GM23338 (cell line): ENCODE data around the gene CTNNA1. TPM values are rescaled to one million over a fixed set of nuclear protein-coding genes. Genes with fewer than 3 reads are reported as not detected.

ENCODE experiments used
- ATAC-seq: fragments of 200-7000 bp; cut with Tn5 transposase; 3 replicates; pipeline ENCODE4 v1.9.1; 2020
- DNase-seq: peaks from one replicate; pipeline ENCODE4 v3.0.0-alpha.2; 2015; ENCODE audit warnings: low spot score
- H2AFZ ChIP-seq: fragments of 200-600 bp; sonication (generic); 2 replicates; pipeline ENCODE4 v1.8.0; 2016; ENCODE audit warnings: antibody characterized with exemption, mild to moderate bottlenecking, moderate library complexity
- H3F3A ChIP-seq: fragments of 200-600 bp; sonication (generic); replicated peaks from 2 replicates; pipeline ENCODE4 v1.8.0; 2017; ENCODE audit warnings: antibody characterized with exemption, mixed run types, low read depth
- H3K27ac ChIP-seq: fragments of 200-600 bp; sonication (generic); 2 replicates; pipeline ENCODE4 v1.6.1; 2016; ENCODE audit warnings: low read depth
- H3K27me3 ChIP-seq: fragments of 200-600 bp; sonication (generic); 2 replicates; pipeline ENCODE4 v1.8.0; 2016; ENCODE audit warnings: mild to moderate bottlenecking, mixed run types, moderate library complexity; ENCODE audit not compliant: insufficient read depth
- H3K36me3 ChIP-seq: fragments of 200-600 bp; sonication (generic); 2 replicates; pipeline ENCODE4 v1.8.0; 2016; ENCODE audit warnings: mild to moderate bottlenecking; ENCODE audit not compliant: insufficient read depth
- H3K4me1 ChIP-seq: fragments of 200-600 bp; sonication (generic); 2 replicates; pipeline ENCODE4 v1.8.0; 2016; ENCODE audit warnings: mild to moderate bottlenecking, moderate library complexity; ENCODE audit not compliant: insufficient read depth
- H3K4me2 ChIP-seq: fragments of 200-600 bp; sonication (generic); 2 replicates; pipeline ENCODE4 v1.7.1; 2017; ENCODE audit warnings: mixed run types
- H3K4me3 ChIP-seq: fragments of 200-600 bp; sonication (generic); 2 replicates; pipeline ENCODE4 v1.6.1; 2016; ENCODE audit warnings: mixed run types
- H3K79me2 ChIP-seq: fragments of 200-600 bp; sonication (generic); replicated peaks from 2 replicates; pipeline ENCODE4 v1.8.0; 2017; ENCODE audit warnings: mild to moderate bottlenecking; ENCODE audit not compliant: insufficient read depth
- H3K9me2 ChIP-seq: fragments of 200-600 bp; sonication (generic); 2 replicates; pipeline ENCODE4 v1.8.0; 2017; ENCODE audit not compliant: insufficient read depth
- H4K20me1 ChIP-seq: fragments of 200-600 bp; sonication (generic); replicated peaks from 2 replicates; pipeline ENCODE4 v1.8.0; 2017; ENCODE audit warnings: mild to moderate bottlenecking; ENCODE audit not compliant: insufficient read depth
- H3K27ac Mint-ChIP-seq: 2 replicates; pipeline ENCODE4 v1.8.0; 2020; ENCODE audit warnings: inconsistent platforms, mild to moderate bottlenecking, moderate library complexity, mixed read lengths
- H3K27me3 Mint-ChIP-seq: 3 replicates; pipeline ENCODE4 v1.8.0; 2022; ENCODE audit warnings: low read depth, mild to moderate bottlenecking, moderate library complexity, mixed read lengths, inconsistent platforms; ENCODE audit not compliant: insufficient read depth, poor library complexity
- H3K36me3 Mint-ChIP-seq: 3 replicates; pipeline ENCODE4 v1.8.0; 2021; ENCODE audit warnings: low read depth, mild to moderate bottlenecking, inconsistent platforms, moderate library complexity, mixed read lengths
- H3K4me1 Mint-ChIP-seq: 3 replicates; pipeline ENCODE4 v1.8.0; 2020; ENCODE audit warnings: mild to moderate bottlenecking, inconsistent platforms, mixed read lengths
- H3K4me3 Mint-ChIP-seq: 3 replicates; pipeline ENCODE4 v1.8.0; 2021; ENCODE audit warnings: moderate library complexity, mild to moderate bottlenecking, inconsistent platforms, mixed read lengths
- H3K9me3 Mint-ChIP-seq: 3 replicates; pipeline ENCODE4 v1.8.0; 2020; ENCODE audit warnings: moderate library complexity, mild to moderate bottlenecking, inconsistent platforms, mixed read lengths
- CREB1 ChIP-seq: fragments of 250-450 bp; sonication (Bioruptor Pico); IDR thresholded peaks from 2 replicates; pipeline ENCODE4 v1.5.0; 2020; ENCODE audit warnings: low read depth, mild to moderate bottlenecking, moderate library complexity
- EZH2 ChIP-seq: fragments of 200-600 bp; sonication (generic); IDR thresholded peaks from one replicate; pipeline ENCODE4 v1.8.0; 2017; ENCODE audit warnings: antibody characterized with exemption, mild to moderate bottlenecking, low read depth; ENCODE audit not compliant: unreplicated experiment
- EZH2phosphoT487 ChIP-seq: fragments of 200-600 bp; sonication (generic); IDR thresholded peaks from one replicate; pipeline ENCODE4 v1.8.1; 2018; ENCODE audit warnings: antibody characterized with exemption; ENCODE audit not compliant: unreplicated experiment
- JUNB ChIP-seq: IDR thresholded peaks from one replicate; pipeline ENCODE4 v1.6.1; 2016; ENCODE audit warnings: antibody characterized with exemption; ENCODE audit not compliant: unreplicated experiment
- NANOG ChIP-seq: IDR thresholded peaks from 2 replicates; pipeline ENCODE4 v1.6.1; 2016; ENCODE audit warnings: antibody characterized with exemption, borderline replicate concordance
- POLR2AphosphoS5 ChIP-seq: IDR thresholded peaks from 2 replicates; pipeline ENCODE4 v1.6.1; 2016; ENCODE audit warnings: antibody characterized with exemption, low read depth
- REST ChIP-seq: IDR thresholded peaks from one replicate; pipeline ENCODE4 v1.6.1; 2018; ENCODE audit warnings: antibody characterized with exemption; ENCODE audit not compliant: unreplicated experiment
- STAT1 ChIP-seq: IDR thresholded peaks from one replicate; pipeline ENCODE4 v1.6.1; 2016; ENCODE audit warnings: antibody characterized with exemption; ENCODE audit not compliant: unreplicated experiment
- ZNF114 ChIP-seq: fragments of 250-450 bp; sonication (Bioruptor Pico); IDR thresholded peaks from 2 replicates; pipeline ENCODE4 v1.5.0; 2020; ENCODE audit warnings: mild to moderate bottlenecking, moderate library complexity
- ZNF331 ChIP-seq: fragments of 250-450 bp; sonication (Bioruptor Pico); IDR thresholded peaks from 2 replicates; pipeline ENCODE4 v1.5.0; 2020; ENCODE audit warnings: low read depth, mild to moderate bottlenecking, moderate library complexity
- ZNF462 ChIP-seq: fragments of 250-450 bp; sonication (Bioruptor Pico); IDR thresholded peaks from 2 replicates; pipeline ENCODE4 v1.5.0; 2020; ENCODE audit warnings: mild to moderate bottlenecking, moderate library complexity
- polyA plus RNA-seq: library from polyadenylated mRNA; unstranded; fragments of >200 nt; fragmentation: Nextera tagmentation; extraction: Ambion mirVana; gene quantifications from 2 replicates; pipeline ENCODE4 v1.2.1, GENCODE V29; 2016
- total RNA-seq: library from RNA; depleted of rRNA; stranded (reverse); fragments of >200 nt; shearing (Covaris generic); gene quantifications from 2 replicates; pipeline ENCODE4 v1.2.3, GENCODE V29; 2014
- TF ChIP-seq, protein P1 (sequence below), 2 experiments: fragments of 200-600 bp in 1 of 2; sonication (generic) in 1 of 2; conservative IDR thresholded peaks; 2 replicates each; pipeline versions ENCODE4 v1.5.1 to v1.6.1; 2016 to 2017; ENCODE audit warnings: antibody characterized with exemption in 2 of 2, low read depth in 2 of 2, mild to moderate bottlenecking in 2 of 2, moderate library complexity in 1 of 2
- TF ChIP-seq, protein P2 (sequence below): IDR thresholded peaks from 2 replicates; pipeline ENCODE4 v1.6.1; 2016; ENCODE audit warnings: antibody characterized with exemption

CTNNA1 gene
- total and polyA plus RNA-seq, 2 experiments from 2014 or later, result 111 to 348 TPM

DNA sequence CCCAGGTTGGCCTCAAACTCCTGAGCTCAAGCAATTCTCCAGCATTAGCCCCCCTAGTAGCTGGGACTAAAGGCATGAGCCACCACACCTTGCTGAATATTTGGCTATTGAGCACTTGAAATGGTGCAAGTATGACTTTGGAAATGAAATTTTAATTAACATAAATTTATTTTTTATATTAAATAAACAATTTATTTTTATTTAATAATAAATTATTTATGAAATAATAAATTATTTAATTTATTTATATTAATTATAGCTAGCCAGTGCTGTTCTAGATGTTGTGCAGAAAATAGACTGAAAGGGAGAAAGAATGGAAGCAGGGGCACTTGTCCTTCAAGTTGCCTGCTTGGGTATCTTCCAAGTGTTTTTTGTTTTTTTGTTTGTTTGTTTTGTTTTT, 40.0 kb upstream of the CTNNA1 start:
- no peaks in the 10 kb centered on the region for H3K36me3 Mint-ChIP-seq
- Histone ChIP-seq H3K4me2 (no peak overlapping the region), H3K36me3 (no peaks in the 10 kb centered on the region), H3K27ac (no peak overlapping the region), H4K20me1 (no peaks in the 10 kb centered on the region), H2AFZ (no peak overlapping the region), H3K9me2 (no peaks in the 10 kb centered on the region), H3K4me3 (no peak overlapping the region), H3K4me1 (peaks cover 33% of the 10 kb centered on the region), H3F3A (peaks cover 3% of the 10 kb centered on the region; the same call in 1 of the 2 replicates), H3K79me2 (no peaks in the 10 kb centered on the region), H3K27me3 (no peaks in the 10 kb centered on the region)
- H3K27me3 Mint-ChIP-seq, result peaks cover 3% of the 10 kb centered on the region
- DNase-seq (no peak), ATAC-seq (no peak)
- no peaks in the 10 kb centered on the region for H3K9me3 Mint-ChIP-seq
- H3K4me3 Mint-ChIP-seq, result no peak overlapping the region
- TF ChIP-seq EZH2, result no peak
- no peak for TF ChIP-seq ZNF462 (CRISPR knock-in tag)
- no peak for TF ChIP-seq ZNF114 (CRISPR knock-in tag)
- no peak for TF ChIP-seq POLR2AphosphoS5
- no peak for TF ChIP-seq NANOG
- no peak for TF ChIP-seq ZNF331 (CRISPR knock-in tag)
- TF ChIP-seq EZH2phosphoT487, result no peak
- TF ChIP-seq REST, result no peak
- no peak for TF ChIP-seq STAT1
- TF ChIP-seq CREB1 (CRISPR knock-in tag), result no peak
- TF ChIP-seq JUNB, result no peak
- TF ChIP-seq, protein P1, sequence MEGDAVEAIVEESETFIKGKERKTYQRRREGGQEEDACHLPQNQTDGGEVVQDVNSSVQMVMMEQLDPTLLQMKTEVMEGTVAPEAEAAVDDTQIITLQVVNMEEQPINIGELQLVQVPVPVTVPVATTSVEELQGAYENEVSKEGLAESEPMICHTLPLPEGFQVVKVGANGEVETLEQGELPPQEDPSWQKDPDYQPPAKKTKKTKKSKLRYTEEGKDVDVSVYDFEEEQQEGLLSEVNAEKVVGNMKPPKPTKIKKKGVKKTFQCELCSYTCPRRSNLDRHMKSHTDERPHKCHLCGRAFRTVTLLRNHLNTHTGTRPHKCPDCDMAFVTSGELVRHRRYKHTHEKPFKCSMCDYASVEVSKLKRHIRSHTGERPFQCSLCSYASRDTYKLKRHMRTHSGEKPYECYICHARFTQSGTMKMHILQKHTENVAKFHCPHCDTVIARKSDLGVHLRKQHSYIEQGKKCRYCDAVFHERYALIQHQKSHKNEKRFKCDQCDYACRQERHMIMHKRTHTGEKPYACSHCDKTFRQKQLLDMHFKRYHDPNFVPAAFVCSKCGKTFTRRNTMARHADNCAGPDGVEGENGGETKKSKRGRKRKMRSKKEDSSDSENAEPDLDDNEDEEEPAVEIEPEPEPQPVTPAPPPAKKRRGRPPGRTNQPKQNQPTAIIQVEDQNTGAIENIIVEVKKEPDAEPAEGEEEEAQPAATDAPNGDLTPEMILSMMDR (conservative IDR thresholded peaks at IDR 0.05; ENCODE audit: low read depth in 2 of 2), result no peak
- TF ChIP-seq, protein P2, sequence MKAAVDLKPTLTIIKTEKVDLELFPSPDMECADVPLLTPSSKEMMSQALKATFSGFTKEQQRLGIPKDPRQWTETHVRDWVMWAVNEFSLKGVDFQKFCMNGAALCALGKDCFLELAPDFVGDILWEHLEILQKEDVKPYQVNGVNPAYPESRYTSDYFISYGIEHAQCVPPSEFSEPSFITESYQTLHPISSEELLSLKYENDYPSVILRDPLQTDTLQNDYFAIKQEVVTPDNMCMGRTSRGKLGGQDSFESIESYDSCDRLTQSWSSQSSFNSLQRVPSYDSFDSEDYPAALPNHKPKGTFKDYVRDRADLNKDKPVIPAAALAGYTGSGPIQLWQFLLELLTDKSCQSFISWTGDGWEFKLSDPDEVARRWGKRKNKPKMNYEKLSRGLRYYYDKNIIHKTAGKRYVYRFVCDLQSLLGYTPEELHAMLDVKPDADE, result no peak
- no peak overlapping the region for H3K27ac Mint-ChIP-seq
- H3K4me1 Mint-ChIP-seq, result peaks cover 33% of the 10 kb centered on the region
